GM18502 (cell line): ENCODE measurements around the gene NFKB1.
"Not testable (repeated sequence)": the region's sequence is repeated elsewhere in the genome, so short reads cannot be mapped to it uniquely, and the experiment has no call there.

Experiments used
- ATAC-seq: cut with Tn5 transposase; IDR thresholded peaks from one replicate; pipeline ENCODE4 v1.9.1; 2021; ENCODE audit warnings: mild to moderate bottlenecking; ENCODE audit not compliant: unreplicated experiment, poor library complexity

Gene NFKB1, protein sequence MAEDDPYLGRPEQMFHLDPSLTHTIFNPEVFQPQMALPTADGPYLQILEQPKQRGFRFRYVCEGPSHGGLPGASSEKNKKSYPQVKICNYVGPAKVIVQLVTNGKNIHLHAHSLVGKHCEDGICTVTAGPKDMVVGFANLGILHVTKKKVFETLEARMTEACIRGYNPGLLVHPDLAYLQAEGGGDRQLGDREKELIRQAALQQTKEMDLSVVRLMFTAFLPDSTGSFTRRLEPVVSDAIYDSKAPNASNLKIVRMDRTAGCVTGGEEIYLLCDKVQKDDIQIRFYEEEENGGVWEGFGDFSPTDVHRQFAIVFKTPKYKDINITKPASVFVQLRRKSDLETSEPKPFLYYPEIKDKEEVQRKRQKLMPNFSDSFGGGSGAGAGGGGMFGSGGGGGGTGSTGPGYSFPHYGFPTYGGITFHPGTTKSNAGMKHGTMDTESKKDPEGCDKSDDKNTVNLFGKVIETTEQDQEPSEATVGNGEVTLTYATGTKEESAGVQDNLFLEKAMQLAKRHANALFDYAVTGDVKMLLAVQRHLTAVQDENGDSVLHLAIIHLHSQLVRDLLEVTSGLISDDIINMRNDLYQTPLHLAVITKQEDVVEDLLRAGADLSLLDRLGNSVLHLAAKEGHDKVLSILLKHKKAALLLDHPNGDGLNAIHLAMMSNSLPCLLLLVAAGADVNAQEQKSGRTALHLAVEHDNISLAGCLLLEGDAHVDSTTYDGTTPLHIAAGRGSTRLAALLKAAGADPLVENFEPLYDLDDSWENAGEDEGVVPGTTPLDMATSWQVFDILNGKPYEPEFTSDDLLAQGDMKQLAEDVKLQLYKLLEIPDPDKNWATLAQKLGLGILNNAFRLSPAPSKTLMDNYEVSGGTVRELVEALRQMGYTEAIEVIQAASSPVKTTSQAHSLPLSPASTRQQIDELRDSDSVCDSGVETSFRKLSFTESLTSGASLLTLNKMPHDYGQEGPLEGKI

DNA sequence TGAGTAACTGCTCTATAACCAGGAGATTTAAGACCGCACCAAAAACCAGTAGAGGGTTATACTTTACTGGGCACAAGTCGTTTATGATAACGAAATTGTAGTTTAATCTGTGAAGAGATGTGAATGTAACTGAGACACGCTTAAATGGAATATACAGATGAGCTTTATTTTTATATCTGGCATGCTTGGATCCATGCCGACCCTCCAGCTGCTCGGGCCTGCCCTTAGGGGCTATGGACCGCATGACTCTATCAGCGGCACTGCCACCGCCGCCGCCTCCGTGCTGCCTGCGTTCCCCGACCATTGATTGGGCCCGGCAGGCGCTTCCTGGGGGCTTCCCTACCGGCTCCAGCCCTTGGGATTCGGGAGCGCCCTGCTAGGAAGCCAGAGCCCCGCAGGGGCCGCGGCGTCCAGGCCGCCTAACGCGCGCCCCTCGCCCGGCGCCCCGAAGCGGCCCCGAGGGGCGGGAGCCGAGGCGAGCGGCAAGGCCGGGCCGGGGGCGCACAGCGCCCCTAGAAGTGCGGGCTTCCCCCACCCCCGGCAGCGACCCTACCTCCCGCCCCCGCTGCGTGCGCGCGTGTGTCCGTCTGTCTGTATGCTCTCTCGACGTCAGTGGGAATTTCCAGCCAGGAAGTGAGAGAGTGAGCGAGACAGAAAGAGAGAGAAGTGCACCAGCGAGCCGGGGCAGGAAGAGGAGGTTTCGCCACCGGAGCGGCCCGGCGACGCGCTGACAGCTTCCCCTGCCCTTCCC is at the start of gene NFKB1:
Gene NFKB1, plus strand, starts transcription at position 664 of the 751 bp plus-strand sequence. CDS start 24,160 bp downstream, outside the sequence.
- peak; percentile 64 for ATAC-seq

DNA sequence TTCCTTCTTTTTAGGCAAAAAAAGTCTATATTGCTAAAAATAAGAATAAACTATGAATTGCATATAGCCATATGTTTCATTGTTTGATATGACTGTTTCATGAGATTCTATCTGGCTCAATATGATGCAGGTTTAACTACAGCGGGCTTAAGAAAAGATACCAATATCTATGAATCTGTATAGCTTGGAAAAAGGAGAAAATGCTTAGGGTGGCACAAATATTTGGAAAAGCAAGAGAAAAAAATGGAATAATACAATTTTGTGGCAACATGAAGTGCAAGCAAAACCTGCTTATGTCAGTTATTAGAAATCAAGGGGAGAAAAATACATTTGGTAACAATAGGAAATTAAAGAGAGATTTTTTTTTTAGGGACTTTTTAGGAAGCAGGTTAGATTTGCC is 48.3 kb upstream of the NFKB1 start:
- no peak for ATAC-seq

DNA sequence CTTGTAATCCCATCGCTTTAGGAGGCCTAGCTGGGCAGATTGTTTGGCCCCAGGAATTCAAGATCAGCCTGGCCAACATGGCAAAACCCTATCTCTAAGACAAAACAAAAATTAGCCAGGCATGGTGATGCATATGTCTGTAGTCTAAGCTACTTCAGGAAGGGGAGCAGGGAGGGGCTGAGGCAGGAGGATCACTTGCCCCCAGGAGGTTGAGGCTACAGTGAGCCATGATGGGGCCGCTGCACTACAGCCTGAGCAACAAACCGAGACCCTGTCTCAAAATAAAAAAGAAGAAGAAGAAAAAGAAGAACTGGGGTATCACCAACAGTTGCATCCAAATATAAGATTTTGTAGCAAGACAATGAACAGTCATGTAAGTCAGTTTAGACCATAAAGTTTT is 47.3 kb upstream of the NFKB1 start:
- ATAC-seq = no peak

DNA sequence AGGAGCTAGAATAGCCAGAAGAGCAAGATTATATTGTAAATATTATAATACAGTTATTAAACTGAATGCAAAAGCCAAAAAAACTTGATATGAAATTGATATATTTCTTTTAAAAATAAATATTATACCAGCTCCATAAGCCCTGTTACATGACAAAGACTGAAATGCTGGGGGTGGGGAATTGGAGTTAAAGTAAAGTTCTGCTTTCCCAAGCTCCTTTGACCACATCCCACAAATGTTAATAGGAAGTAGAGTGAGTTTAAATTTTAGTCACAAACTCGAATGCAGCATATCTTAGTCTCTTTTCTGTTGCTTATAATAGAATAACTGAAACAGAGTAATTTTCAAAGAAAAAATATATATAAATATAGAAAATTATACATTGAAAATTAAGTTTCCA is 46.9 kb upstream of the NFKB1 start:
- no peak for ATAC-seq

DNA sequence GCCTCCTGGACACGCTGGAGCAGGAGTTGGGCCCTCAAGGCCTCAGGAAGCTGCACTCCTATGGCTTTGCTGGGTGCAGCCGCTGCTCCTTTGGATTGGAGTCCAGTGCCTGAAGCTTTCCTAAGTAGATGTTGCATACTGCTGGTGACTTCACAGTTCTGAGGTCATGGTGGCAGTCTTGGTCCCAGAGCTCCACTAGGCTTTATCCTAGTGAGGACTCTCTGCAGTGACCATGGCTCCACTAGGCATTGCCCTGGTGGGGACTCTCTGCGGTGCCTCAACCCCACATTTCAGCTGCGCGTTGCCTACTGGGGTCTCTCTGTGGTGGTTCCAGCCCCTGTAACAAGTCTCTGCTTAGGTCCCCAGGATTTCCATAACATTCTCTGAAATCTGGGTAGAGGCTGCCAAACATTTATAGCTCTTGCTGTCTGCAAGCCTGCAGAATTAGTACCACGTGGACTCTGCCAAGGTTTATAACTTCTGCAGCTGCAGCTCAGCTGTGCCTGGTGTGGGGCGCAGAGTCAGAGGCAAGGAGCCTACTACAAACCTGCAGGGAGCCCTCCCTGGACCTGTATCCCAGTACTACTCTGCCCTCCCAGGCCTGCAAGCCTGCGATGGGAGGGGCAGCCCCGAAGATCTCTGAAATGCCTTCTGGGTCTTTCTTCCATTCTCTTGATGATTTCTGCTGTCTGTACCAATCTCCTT is 46.0 kb upstream of the NFKB1 start:
- no peak for ATAC-seq

DNA sequence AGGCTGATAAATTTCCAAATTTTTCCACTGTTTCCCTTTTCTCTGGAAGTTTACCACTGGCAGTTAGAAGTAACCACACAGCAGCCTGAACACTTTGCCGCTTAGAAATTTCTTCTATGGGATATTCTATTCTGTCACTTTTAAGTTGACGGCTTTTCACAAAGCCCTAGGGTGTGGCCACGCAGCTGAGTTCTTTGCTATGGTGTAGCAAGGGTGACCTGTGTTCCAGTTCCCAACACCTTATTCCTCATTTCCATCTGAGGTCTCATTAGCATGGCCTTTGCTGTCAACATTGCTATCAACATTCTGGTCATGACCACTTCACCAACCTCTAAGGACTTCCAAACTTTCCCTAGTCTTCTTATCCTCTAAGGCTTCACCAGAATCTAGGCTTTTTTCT is 45.4 kb upstream of the NFKB1 start:
- ATAC-seq = no peak

DNA sequence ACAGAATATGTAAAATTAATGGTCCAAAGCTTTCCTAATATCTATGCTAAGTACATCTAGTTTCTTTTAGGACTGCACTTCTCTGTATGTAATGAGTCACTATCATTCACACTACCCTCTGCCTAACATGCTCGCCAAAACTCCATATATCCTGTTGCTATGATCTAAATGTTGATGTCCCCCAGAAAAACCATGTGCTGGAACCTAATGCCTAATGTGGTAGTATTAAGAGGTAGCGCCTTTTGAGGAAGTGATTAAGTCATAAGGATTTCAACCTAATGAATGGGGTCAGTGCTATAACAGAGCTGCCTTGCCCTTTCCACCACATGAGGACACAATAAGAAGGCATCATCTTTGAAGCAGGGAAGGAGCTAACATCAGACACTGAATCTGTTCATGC is 34.9 kb upstream of the NFKB1 start:
- ATAC-seq = no peak

DNA sequence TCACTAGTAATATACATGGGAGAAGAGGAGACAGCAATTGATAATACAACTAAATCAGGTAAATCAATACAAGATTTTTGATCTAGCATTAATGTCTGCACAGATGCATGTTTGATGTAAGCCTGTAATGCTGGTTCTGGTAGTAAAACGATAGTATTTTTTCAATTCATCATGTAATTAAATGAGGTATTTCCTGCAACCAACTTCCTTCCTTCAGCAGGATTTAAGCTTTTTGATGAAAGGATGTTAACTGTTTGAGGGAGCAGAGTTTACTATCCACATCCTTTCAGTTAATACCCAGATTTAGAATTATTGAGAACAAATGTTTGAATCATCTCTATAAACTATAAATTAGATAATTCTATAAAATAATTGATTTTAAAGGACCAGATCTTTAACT is 31.4 kb upstream of the NFKB1 start:
- no peak for ATAC-seq

DNA sequence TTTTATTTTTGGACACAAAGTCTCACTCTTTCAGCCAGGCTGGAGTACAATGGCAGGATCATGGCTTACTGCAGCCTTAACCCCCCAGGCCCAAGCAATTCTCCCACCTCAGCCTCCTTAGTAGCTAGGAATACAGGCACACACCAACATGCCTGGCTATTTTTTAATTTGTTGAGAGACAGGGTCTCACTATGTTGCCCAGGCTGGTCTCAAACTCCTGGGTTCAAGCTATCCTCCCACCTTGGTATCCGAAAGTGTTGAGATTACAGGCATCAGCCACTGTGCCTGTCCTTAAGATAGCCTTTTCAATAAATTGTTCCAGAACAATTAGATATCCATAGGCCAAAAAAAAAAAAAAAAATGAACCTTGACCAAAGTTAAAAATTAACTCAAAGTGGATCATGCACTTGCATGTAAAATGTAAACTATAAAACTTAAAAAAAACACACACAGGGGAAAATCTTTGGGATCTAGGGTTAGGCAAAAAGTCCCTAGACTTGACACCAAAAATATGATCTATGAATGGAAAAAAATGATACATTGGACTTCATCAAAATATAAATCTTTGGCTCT is 28.6 kb upstream of the NFKB1 start:
- no peak for ATAC-seq

DNA sequence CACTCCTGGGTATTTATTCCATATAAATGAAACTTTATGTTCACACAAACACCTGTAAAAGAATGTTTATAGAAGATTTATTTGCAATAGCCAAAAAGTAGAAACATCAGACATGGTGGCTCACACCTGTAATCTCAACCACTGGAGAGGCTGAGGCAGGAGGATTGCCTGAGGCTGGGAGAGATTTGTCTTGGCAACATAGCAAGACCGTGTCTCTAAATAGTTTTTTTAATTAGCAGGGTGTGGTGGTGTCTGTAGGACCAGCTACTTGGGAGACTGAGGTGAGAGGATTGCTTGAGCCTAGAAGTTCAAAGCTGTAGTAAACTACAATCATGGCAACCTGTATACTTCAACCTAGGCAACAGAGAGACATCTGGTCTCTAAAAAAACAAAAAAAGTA is 27.7 kb upstream of the NFKB1 start:
- no peak for ATAC-seq

DNA sequence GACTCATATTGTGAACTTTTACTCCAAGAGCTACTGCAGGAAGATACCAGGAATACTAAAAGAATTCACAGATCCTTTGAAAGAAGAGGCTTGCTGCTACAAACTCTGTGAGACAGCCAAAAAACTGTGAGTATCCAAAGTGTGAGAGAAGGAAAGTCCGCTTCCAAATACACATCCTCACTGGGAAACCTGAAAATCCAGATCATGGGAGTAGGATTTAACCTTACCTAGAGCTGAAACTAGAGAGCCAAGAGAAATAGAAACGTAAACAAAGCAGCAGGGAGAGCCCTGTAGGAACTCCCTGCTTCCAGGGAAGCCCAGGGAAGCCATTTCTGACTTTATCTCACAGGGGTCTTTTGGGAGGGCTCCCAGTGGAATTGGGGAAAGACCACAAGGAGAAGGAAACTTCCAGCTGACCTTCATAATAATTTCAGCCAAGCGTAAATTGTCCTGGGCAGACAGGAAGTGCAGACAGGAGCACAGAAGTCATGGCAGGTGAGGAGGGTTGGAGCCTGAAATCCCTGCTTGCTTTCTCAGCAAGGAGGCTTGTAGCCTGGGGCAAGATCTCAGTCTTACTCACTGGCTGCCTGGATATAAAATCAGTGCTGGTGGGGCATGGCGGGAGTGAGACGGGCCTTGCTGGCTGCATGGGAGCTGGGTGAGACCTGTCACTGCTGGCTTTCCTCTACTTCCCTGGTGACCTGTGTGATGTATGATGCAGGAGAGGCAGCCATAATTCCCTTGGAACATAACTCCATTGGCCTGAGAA is 26.2 kb upstream of the NFKB1 start:
- no peak for ATAC-seq

DNA sequence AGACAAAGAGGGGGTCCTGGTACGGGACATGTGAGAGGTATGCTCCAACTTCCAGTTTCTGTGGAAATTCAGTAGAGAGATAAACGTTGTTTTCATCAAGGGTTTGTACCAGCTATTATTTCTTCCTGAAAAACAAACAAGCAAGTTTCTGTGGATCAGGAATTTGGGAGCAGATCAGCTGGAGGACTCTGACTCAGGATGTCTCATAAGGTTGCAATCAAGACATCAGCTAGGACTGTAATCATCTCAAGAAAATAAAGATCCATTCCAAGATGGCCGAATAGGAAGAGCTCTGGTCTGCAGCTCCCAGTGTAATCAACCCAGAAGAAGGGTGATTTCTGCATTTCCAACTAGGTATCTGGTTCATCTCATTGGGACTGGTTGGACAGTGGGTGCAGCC is 23.5 kb upstream of the NFKB1 start:
- ATAC-seq = no peak

DNA sequence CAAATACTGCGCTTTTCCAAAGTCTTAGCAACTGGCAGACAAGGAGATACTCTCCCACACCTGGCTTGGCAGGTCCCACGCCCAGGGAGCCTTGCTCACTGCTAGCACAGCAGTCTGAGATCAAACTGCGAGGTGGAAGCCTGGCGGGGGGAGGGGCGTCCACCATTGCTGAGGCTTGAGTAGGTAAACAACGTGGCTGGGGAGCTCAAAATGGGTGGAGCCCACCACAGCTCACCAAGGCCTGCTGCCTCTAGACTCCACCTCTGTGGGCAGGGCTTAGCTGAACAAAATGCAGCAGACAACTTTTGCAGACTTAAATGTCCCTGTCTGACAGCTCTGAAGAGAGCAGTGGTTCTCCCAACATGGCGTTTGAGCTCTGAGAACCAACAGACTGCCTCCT is 23.0 kb upstream of the NFKB1 start:
- ATAC-seq = no peak

DNA sequence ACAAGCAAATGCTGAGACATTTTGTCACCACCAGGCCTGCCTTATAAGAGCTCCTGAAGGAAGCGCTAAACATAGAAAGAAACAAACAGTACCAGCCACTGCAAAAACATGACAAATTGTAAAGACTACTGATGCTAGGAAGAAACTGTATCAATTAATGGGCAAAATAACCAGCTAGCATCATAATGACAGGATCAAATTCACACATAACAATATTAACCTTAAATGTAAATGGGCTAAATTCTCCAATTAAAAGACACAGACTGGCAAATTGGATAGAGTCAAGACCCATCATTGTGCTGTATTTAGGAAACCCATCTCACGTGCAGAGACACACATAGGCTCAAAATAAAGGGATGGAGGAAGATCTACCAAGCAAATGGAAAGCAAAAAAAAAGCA is 21.3 kb upstream of the NFKB1 start:
- not testable (repeated sequence) for ATAC-seq

DNA sequence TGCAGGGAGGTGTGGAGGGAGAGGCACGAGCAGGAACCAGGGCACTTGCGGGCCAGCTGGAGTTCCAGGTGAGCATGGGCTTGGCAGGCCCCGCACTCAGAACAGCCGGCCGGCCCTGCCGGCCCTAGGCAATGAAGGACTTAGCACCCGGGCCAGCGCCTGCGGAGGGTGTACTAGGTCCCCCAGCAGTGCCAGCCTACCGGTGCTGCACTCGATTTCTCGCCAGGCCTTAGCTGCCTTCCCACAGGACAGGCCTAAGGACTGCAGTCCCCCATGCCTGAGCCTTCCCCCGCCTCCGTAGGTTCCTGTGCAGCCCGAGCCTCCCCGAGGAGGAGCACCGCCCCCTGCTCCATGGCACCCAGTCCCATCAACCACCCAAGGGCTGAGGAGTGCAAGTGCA is 18.0 kb upstream of the NFKB1 start:
- no peak for ATAC-seq

DNA sequence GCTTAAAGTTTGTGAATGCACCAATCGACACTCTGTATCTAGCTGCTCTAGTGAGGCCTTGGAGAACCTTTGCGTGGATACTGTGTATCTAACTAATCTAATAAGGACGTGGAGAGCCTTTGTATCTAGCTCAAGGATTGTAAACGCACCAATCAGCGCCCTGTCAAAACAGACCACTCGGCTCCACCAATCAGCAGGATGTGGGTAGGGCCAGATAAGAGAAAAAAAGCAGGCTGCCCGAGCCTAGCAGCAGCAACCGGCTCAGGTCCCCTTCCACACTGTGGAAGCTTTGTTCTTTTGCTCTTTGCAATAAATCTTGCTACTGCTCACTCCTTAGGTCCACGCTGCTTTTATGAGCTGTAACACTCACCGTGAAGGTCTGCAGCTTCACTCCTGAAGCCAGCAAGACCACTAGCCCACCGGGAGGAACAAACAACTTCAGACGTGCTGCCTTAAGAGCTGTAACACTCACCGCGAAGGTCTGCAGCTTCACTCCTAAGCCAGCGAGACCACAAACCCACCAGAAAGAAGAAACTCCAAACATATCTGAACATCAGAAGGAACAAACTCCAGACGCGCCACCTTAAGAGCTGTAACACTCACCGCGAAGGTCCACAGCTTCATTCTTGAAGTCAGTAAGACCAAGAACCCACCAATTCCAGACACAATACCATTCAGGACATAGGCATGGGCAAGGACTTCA is 17.0 kb upstream of the NFKB1 start:
- ATAC-seq = not testable (repeated sequence)

DNA sequence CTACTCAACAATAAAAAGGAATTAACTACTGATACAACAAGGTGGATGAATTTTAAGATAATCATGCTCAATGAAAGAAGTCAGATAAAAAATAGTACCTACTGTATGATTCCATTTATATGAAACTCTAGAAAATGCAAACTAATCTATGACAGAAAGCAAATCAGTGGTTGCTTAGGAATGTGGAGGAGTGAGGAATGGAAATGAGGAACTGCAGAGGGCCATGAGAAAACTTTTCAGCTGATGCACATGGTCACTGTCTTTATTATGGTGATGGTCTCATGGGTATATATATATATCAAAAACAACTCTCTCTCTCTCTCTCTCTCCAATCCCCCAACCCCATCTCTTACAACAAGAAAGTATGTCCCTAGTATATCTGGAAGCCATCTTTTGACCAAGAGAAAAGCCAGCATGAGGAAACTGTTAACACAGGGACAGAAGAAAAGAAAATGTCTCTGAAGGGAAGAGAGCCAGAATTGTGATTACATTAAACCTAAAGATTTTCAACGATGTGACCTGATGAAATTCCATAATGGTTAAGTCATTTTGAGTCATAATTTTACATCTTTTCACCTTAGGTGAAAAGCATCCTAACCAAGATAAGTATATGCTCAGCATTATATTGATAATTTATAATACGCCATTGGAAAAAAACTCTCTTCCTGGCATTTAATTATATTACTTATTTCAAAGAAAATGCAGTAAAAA is 8.5 kb upstream of the NFKB1 start:
- ATAC-seq = no peak

DNA sequence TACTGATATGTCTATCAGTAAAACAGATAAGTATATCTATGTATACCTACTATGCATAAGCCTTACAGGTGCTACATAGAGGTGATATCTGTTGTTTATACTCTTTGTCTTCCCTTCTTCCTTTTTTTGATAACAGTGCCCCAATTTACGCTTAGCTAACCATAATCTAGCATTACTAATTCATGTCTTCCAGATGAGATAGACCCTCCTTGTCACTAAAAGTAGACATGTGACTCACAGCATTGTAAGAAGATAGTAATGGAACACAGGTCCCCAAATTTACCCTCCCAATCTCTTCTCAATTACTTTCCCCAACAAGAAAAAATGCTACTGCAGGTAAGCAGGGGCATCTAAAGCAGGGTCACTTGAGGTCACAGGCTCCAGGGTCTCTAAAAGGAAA is 7.9 kb upstream of the NFKB1 start:
- peak; percentile 11 for ATAC-seq
